ENCODE data around the gene MRPL44. TPM values are rescaled to one million over a fixed set of nuclear protein-coding genes. Genes with fewer than 3 reads are reported as not detected.

The MRPL44 gene
- total and polyA plus RNA-seq, 2 of the 13 experiments (the other 11 are each of a cell fraction or from before 2014, with no cell fraction given) = 38.4 to 78.0 TPM

DNA sequence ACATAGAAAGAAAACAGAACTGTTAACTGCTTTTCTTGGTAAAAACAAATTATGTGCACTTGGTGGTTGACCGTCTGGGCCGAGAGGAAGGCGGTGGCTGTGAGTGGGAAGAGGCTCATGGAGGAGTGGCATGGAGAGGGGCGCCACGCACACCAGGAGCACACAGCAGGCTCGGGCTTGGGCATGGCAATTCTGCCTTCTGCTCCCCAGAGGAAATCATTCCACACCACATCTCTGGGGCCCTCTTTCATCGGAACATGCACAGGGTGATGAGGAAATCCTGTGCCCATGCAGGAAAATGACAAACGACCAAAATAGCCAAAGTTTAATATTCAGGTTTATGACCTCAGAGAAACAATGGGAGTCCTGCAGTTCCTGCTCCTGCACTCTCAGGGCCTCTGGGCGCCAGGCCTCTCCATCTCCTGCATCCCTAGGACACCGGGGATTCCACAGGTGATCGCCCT, 38.6 kb upstream of the MRPL44 start:
- no peak for FAIRE-seq
- peak; percentile 14; the same call in 1 of the 3 replicates for ATAC-seq

More for the DNA sequence above, 38.6 kb upstream of the MRPL44 start:
- Histone ChIP-seq H2AFZ (ENCODE audit: low read length) (no peak overlapping the region), H3K4me3 (replicated peaks in 1 of 3; ENCODE audit: insufficient read depth in 1 of 3, low read depth in 2 of 3, low read length in 3 of 3) (no peak overlapping the region), H3K9me3 (ENCODE audit: low read length) (no peaks in the 10 kb centered on the region), H3K36me3 (replicated peaks in 1 of 2; ENCODE audit: control insufficient read depth in 1 of 2, insufficient read depth in 2 of 2, low read length in 2 of 2) (peaks cover 8 to 17% of the 10 kb centered on the region in 2 experiments; a peak in 4 of 5 replicates), H3K4me1 (ENCODE audit: insufficient read depth, low read length) (peaks cover 33% of the 10 kb centered on the region), H3K9ac (ENCODE audit: insufficient read depth, low read depth, low read length) (no peak overlapping the region), H3K79me2 (ENCODE audit: insufficient read depth, low read length) (peaks cover 53% of the 10 kb centered on the region), H3K4me2 (ENCODE audit: low read depth, low read length) (no peak overlapping the region), H4K20me1 (ENCODE audit: insufficient read depth, low read length) (0 out of 2 replicates have a peak, but pooled peaks cover 3% of the 10 kb centered on the region), H3K27ac (ENCODE audit: extremely low read length, insufficient read depth, low read length) (no peak overlapping the region), H3K27me3 (ENCODE audit: control insufficient read depth in 1 of 2, insufficient read depth in 2 of 2, low read length in 2 of 2) (no peaks in the 10 kb centered on the region)
- no peak for TF ChIP-seq CENPX (CRISPR knock-in tag; IDR thresholded peaks at IDR 0.05)
- TF ChIP-seq, protein P1, sequence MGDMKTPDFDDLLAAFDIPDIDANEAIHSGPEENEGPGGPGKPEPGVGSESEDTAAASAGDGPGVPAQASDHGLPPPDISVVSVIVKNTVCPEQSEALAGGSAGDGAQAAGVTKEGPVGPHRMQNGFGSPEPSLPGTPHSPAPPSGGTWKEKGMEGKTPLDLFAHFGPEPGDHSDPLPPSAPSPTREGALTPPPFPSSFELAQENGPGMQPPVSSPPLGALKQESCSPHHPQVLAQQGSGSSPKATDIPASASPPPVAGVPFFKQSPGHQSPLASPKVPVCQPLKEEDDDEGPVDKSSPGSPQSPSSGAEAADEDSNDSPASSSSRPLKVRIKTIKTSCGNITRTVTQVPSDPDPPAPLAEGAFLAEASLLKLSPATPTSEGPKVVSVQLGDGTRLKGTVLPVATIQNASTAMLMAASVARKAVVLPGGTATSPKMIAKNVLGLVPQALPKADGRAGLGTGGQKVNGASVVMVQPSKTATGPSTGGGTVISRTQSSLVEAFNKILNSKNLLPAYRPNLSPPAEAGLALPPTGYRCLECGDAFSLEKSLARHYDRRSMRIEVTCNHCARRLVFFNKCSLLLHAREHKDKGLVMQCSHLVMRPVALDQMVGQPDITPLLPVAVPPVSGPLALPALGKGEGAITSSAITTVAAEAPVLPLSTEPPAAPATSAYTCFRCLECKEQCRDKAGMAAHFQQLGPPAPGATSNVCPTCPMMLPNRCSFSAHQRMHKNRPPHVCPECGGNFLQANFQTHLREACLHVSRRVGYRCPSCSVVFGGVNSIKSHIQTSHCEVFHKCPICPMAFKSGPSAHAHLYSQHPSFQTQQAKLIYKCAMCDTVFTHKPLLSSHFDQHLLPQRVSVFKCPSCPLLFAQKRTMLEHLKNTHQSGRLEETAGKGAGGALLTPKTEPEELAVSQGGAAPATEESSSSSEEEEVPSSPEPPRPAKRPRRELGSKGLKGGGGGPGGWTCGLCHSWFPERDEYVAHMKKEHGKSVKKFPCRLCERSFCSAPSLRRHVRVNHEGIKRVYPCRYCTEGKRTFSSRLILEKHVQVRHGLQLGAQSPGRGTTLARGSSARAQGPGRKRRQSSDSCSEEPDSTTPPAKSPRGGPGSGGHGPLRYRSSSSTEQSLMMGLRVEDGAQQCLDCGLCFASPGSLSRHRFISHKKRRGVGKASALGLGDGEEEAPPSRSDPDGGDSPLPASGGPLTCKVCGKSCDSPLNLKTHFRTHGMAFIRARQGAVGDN (CRISPR knock-in tag; IDR thresholded peaks at IDR 0.05) = 0 out of 2 replicates have a peak, but pooled peaks have one; percentile 11
- in situ Hi-C loops (cut with HindIII; ENCODE audit: extremely low pct_ligation_motif_present, low pct_unique_long_range_greater_than_20kb) (no loop called here), intact Hi-C loops (cut with micrococcal nuclease; ENCODE audit: unreplicated experiment) (no loop called here)
- DNase-seq (ENCODE audit: low spot score) = no peak
- ChIA-PET CTCF (ENCODE audit: low intra/inter-chr PET ratio, low total read pairs) (no interaction called here), POLR2A (no interaction called here)
- 93% methylated on average over 11 of the region's 11 CpGs for WGBS (ENCODE audit: low lambda C conversion rate)
- BruUV-seq (replicated peaks) = no TSS peak

Measured in HepG2 (cell line).